ENCODE results near the gene SAP30BP.

SAP30BP gene

GRCh38 chr17:75692976-75693375 is 25.8 kb downstream of the SAP30BP start:
- DNase-seq (ENCODE audit: low read depth): no peak
- no peak overlapping the region for H3K4me3 ChIP-seq (ENCODE audit: low read depth, low read length)
- no peak for TF ChIP-seq MYC (IDR thresholded peaks at IDR 0.05; ENCODE audit: low read depth, low read length)

GRCh38 chr17:75693500-75694481 is 26.7 kb downstream of the SAP30BP start:
- no peak overlapping the region for H3K4me3 ChIP-seq (ENCODE audit: low read depth, low read length)
- TF ChIP-seq CTCF (IDR thresholded peaks at IDR 0.05; ENCODE audit: low read depth, low read length) (no peak), POLR2A (IDR thresholded peaks at IDR 0.05; ENCODE audit: extremely low read depth, insufficient read length) (no peak), MAX (IDR thresholded peaks at IDR 0.05; ENCODE audit: low read depth, low read length) (no peak), MYC (IDR thresholded peaks at IDR 0.05; ENCODE audit: low read depth, low read length) (no peak)
- no peak for DNase-seq (ENCODE audit: low read depth)

GRCh38 chr17:75694536-75694935 is 27.4 kb downstream of the SAP30BP start:
- no peak overlapping the region for H3K4me3 ChIP-seq (ENCODE audit: low read depth, low read length)
- no peak for TF ChIP-seq POLR2A (IDR thresholded peaks at IDR 0.05; ENCODE audit: extremely low read depth, insufficient read length)
- no peak for TF ChIP-seq CTCF (IDR thresholded peaks at IDR 0.05; ENCODE audit: low read depth, low read length)
- TF ChIP-seq MAX (IDR thresholded peaks at IDR 0.05; ENCODE audit: low read depth, low read length): no peak
- no peak for TF ChIP-seq MYC (IDR thresholded peaks at IDR 0.05; ENCODE audit: low read depth, low read length)
- no peak for DNase-seq (ENCODE audit: low read depth)

- no peak for DNase-seq (ENCODE audit: low read depth)
- TF ChIP-seq MYC (IDR thresholded peaks at IDR 0.05; ENCODE audit: low read depth, low read length) (no peak), CTCF (IDR thresholded peaks at IDR 0.05; ENCODE audit: low read depth, low read length) (no peak), POLR2A (IDR thresholded peaks at IDR 0.05; ENCODE audit: extremely low read depth, insufficient read length) (no peak), MAX (IDR thresholded peaks at IDR 0.05; ENCODE audit: low read depth, low read length) (no peak)
- no peak overlapping the region for H3K4me3 ChIP-seq (ENCODE audit: low read depth, low read length)
These were observed 28.1 kb downstream of the SAP30BP start for GRCh38 chr17:75695141-75695829.

GRCh38 chr17:75695830-75696271 is 28.7 kb downstream of the SAP30BP start:
- TF ChIP-seq POLR2A (IDR thresholded peaks at IDR 0.05; ENCODE audit: extremely low read depth, insufficient read length) (no peak), MAX (IDR thresholded peaks at IDR 0.05; ENCODE audit: low read depth, low read length) (no peak)
- no peak overlapping the region for H3K4me3 ChIP-seq (ENCODE audit: low read depth, low read length)

GRCh38 chr17:75697651-75698291 is 30.6 kb downstream of the SAP30BP start:
- no peak for TF ChIP-seq POLR2A (IDR thresholded peaks at IDR 0.05; ENCODE audit: extremely low read depth, insufficient read length)
- no peak for TF ChIP-seq MAX (IDR thresholded peaks at IDR 0.05; ENCODE audit: low read depth, low read length)
- TF ChIP-seq MYC (IDR thresholded peaks at IDR 0.05; ENCODE audit: low read depth, low read length): no peak
- no peak for TF ChIP-seq CTCF (IDR thresholded peaks at IDR 0.05; ENCODE audit: low read depth, low read length)
- no peak overlapping the region for H3K4me3 ChIP-seq (ENCODE audit: low read depth, low read length)
- no peak for DNase-seq (ENCODE audit: low read depth)

More at GRCh38 chr17:75695830-75696271, 28.7 kb downstream of the SAP30BP start:
- no peak for DNase-seq (ENCODE audit: low read depth)

All from NB4 (cell line).